DND-41 (cell line): ENCODE measurements around the gene DNAH11.

Experiments used
- ATAC-seq: fragments of 200-7000 bp; cut with Tn5 transposase; 3 replicates; pipeline ENCODE4 v1.9.1; 2021; ENCODE audit warnings: low read depth; ENCODE audit not compliant: insufficient read depth
- DNase-seq: peaks from one replicate; pipeline ENCODE4 v3.0.0-alpha.2; 2020
- H2AFZ ChIP-seq: 2 replicates; pipeline ENCODE4 v1.6.0; 2012; ENCODE audit warnings: low read depth, low read length
- H3K27ac ChIP-seq: 2 replicates; pipeline ENCODE4 v1.5.1; 2012; ENCODE audit warnings: low read length, inconsistent platforms
- H3K27me3 ChIP-seq: fragments of 200-600 bp; sonication (generic); 2 replicates; pipeline ENCODE4 v1.6.0; 2012; ENCODE audit warnings: low read length, mild to moderate bottlenecking, inconsistent platforms; ENCODE audit not compliant: insufficient read depth, poor library complexity
- H3K36me3 ChIP-seq: 2 replicates; pipeline ENCODE4 v1.5.1; 2012; ENCODE audit warnings: low read length, inconsistent platforms; ENCODE audit not compliant: insufficient read depth
- H3K4me1 ChIP-seq: 2 replicates; pipeline ENCODE4 v1.5.1; 2012; ENCODE audit warnings: mild to moderate bottlenecking, low read length; ENCODE audit not compliant: insufficient read depth
- H3K4me2 ChIP-seq: 2 replicates; pipeline ENCODE4 v1.6.0; 2012; ENCODE audit warnings: mild to moderate bottlenecking, moderate library complexity, low read length, inconsistent platforms; ENCODE audit not compliant: insufficient read depth
- H3K4me3 ChIP-seq, 2 experiments: fragments of 200-600 bp in 1 of 2; shearing (Covaris generic) in 1 of 2; 2 replicates each; pipeline ENCODE4 v1.5.1; 2012 to 2016; ENCODE audit warnings: inconsistent platforms in 2 of 2, low read length in 2 of 2, mild to moderate bottlenecking in 2 of 2, low read depth in 1 of 2, moderate library complexity in 1 of 2
- H3K79me2 ChIP-seq: 2 replicates; pipeline ENCODE4 v1.6.0; 2012; ENCODE audit warnings: low read length, inconsistent platforms; ENCODE audit not compliant: insufficient read depth
- H3K9ac ChIP-seq: 2 replicates; pipeline ENCODE4 v1.6.0; 2012; ENCODE audit warnings: low read depth, mild to moderate bottlenecking, inconsistent platforms, low read length, moderate library complexity
- H3K9me3 ChIP-seq: 2 replicates; pipeline ENCODE4 v1.5.1; 2012; ENCODE audit warnings: low read length, moderate library complexity, mild to moderate bottlenecking, inconsistent platforms; ENCODE audit not compliant: insufficient read depth, severe bottlenecking
- H4K20me1 ChIP-seq: 2 replicates; pipeline ENCODE4 v1.6.0; 2012; ENCODE audit warnings: low read length; ENCODE audit not compliant: insufficient read depth
- EZH2 ChIP-seq: IDR thresholded peaks from 3 replicates; pipeline ENCODE4 v1.6.1; 2012; ENCODE audit warnings: borderline replicate concordance, low read depth, mild to moderate bottlenecking, moderate library complexity, low read length, inconsistent platforms; ENCODE audit not compliant: severe bottlenecking
- TF ChIP-seq, protein P1 (sequence below): IDR thresholded peaks from 2 replicates; pipeline ENCODE4 v1.5.1; 2012; ENCODE audit warnings: borderline replicate concordance, low read length, moderate library complexity, mild to moderate bottlenecking; ENCODE audit not compliant: poor library complexity, severe bottlenecking; ENCODE audit errors: extremely low read depth

The DNAH11 gene

DNA sequence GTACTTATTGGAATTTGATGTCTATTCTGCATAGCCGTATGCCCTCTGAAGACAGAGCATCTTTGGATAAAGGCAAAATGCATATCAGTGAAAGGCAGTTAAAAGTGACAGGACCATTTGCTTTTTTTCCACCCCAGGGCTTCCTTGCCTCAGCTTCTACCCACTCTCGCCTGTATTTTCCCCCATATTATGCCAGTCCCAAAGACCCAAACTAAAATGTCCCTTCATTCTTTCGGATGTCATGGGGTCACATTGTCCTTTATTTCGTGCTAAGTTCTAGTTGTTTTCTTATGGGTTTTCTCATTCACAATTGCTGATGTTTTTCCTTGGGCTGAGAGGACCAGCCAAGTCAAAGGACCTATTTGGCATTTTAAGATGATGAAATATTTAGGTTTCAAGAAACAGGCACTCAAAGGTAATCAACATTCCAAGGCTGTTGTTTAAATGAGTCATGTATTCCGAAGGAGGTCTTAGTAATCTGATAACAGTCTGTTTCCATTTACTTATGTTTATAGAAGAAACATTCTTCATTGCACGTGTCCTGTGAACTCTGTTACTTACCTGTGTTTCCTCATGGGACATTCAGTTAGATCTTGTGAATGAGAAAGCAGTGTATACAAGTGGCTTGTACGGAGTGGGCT is 74.1 kb downstream of the DNAH11 start:
- TF ChIP-seq EZH2, result no peak
- TF ChIP-seq, protein P1, sequence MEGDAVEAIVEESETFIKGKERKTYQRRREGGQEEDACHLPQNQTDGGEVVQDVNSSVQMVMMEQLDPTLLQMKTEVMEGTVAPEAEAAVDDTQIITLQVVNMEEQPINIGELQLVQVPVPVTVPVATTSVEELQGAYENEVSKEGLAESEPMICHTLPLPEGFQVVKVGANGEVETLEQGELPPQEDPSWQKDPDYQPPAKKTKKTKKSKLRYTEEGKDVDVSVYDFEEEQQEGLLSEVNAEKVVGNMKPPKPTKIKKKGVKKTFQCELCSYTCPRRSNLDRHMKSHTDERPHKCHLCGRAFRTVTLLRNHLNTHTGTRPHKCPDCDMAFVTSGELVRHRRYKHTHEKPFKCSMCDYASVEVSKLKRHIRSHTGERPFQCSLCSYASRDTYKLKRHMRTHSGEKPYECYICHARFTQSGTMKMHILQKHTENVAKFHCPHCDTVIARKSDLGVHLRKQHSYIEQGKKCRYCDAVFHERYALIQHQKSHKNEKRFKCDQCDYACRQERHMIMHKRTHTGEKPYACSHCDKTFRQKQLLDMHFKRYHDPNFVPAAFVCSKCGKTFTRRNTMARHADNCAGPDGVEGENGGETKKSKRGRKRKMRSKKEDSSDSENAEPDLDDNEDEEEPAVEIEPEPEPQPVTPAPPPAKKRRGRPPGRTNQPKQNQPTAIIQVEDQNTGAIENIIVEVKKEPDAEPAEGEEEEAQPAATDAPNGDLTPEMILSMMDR, result no peak
- no peak overlapping the region for H3K4me2 ChIP-seq
- H3K27ac ChIP-seq, result no peak overlapping the region
- no peaks in the 10 kb centered on the region for H3K4me1 ChIP-seq
- H3K9me3 ChIP-seq, result no peaks in the 10 kb centered on the region
- no peak overlapping the region for H2AFZ ChIP-seq
- H3K4me3 ChIP-seq, result no peak overlapping the region
- H3K9ac ChIP-seq, result no peak overlapping the region
- no peaks in the 10 kb centered on the region for H4K20me1 ChIP-seq
- H3K27me3 ChIP-seq, result peaks cover 6% of the 10 kb centered on the region
- DNase-seq, result no peak
- H3K36me3 ChIP-seq, result no peaks in the 10 kb centered on the region
- no peak for ATAC-seq
- H3K79me2 ChIP-seq, result no peaks in the 10 kb centered on the region

- H3K27ac ChIP-seq, result no peak overlapping the region
- no peaks in the 10 kb centered on the region for H3K36me3 ChIP-seq
- H4K20me1 ChIP-seq, result no peaks in the 10 kb centered on the region
- H3K79me2 ChIP-seq, result no peaks in the 10 kb centered on the region
- no peak overlapping the region for H3K4me3 ChIP-seq
- no peak overlapping the region for H2AFZ ChIP-seq
- no peak for TF ChIP-seq EZH2
- TF ChIP-seq, protein P1, result no peak
- DNase-seq, result no peak
- no peaks in the 10 kb centered on the region for H3K4me1 ChIP-seq
- no peak overlapping the region for H3K4me2 ChIP-seq
- no peak overlapping the region for H3K9ac ChIP-seq
- peaks cover 6% of the 10 kb centered on the region for H3K27me3 ChIP-seq
- no peaks in the 10 kb centered on the region for H3K9me3 ChIP-seq
- ATAC-seq, result no peak
Observed at GRCh38 chr7:21617513-21617912, 74.7 kb downstream of the DNAH11 start.

DNA sequence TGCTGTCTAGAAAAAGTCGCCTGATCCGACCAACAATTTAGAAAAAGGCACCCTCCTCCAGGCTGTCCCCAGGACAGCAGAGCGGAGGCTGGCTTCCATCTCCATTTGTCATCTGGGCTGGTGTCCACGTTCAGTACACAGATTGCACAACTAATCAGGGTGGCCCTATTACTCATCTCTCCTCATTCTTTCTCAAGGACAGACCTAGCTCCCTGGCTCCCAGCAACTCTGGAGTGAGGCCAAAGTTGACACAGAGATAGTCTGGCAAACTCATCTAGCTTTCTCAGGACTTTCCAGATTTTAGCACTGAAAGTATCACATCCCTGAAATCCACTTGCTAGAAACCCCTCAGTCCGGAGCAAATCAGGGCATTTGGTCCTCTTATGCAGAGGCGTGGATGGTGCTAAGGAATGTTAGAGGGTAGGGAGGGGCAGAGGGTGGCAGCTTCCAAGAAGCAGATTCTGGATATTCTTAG is 75.1 kb downstream of the DNAH11 start:
- Histone ChIP-seq H4K20me1 (no peaks in the 10 kb centered on the region), H3K4me2 (no peak overlapping the region), H3K27me3 (peaks cover 6% of the 10 kb centered on the region), H3K27ac (no peak overlapping the region), H3K4me1 (no peaks in the 10 kb centered on the region), H3K9me3 (no peaks in the 10 kb centered on the region), H3K79me2 (no peaks in the 10 kb centered on the region), H3K36me3 (no peaks in the 10 kb centered on the region), H3K4me3 (no peak overlapping the region), H2AFZ (no peak overlapping the region), H3K9ac (no peak overlapping the region)
- no peak for DNase-seq
- TF ChIP-seq, protein P1, result no peak
- no peak for TF ChIP-seq EZH2
- no peak for ATAC-seq
